HG03103 (cell line): ENCODE results near the gene IER5.
"Not testable (repeated sequence)": the region's sequence is repeated elsewhere in the genome, so short reads cannot be mapped to it uniquely, and the experiment has no call there.

Source experiments
- ATAC-seq: cut with Tn5 transposase; IDR thresholded peaks from one replicate; pipeline ENCODE4 v1.9.1; 2021; ENCODE audit warnings: low read depth; ENCODE audit not compliant: unreplicated experiment

IER5 gene

GRCh38 chr1:181113059-181113641 is 24.6 kb downstream of the IER5 start:
- no peak for ATAC-seq

GRCh38 chr1:181114574-181115367 is 26.3 kb downstream of the IER5 start:
- no peak for ATAC-seq

- no peak for ATAC-seq
Observed at GRCh38 chr1:181115368-181115684, 26.8 kb downstream of the IER5 start.

GRCh38 chr1:181115971-181116370 is 27.5 kb downstream of the IER5 start:
- ATAC-seq, result not testable (repeated sequence)

- no peak for ATAC-seq
Observed at GRCh38 chr1:181116819-181117390, 28.4 kb downstream of the IER5 start.

GRCh38 chr1:181117648-181118449 is 29.3 kb downstream of the IER5 start:
- no peak for ATAC-seq

- ATAC-seq, result no peak
Observed at GRCh38 chr1:181119093-181119989, 30.8 kb downstream of the IER5 start.

GRCh38 chr1:181120924-181121323 is 32.4 kb downstream of the IER5 start:
- ATAC-seq, result no peak

GRCh38 chr1:181121498-181121897 is 33.0 kb downstream of the IER5 start:
- ATAC-seq, result no peak

GRCh38 chr1:181122222-181122621 is 33.7 kb downstream of the IER5 start:
- no peak for ATAC-seq

GRCh38 chr1:181123173-181123572 is 34.7 kb downstream of the IER5 start:
- ATAC-seq, result no peak

GRCh38 chr1:181124291-181124751 is 35.8 kb downstream of the IER5 start:
- ATAC-seq, result no peak

GRCh38 chr1:181126289-181126688 is 37.8 kb downstream of the IER5 start:
- no peak for ATAC-seq

GRCh38 chr1:181126871-181127587 is 38.5 kb downstream of the IER5 start:
- no peak for ATAC-seq

- ATAC-seq, result no peak
Observed at GRCh38 chr1:181127898-181128453, 39.5 kb downstream of the IER5 start.

- ATAC-seq, result peak; percentile 30
Observed at GRCh38 chr1:181128592-181129497, 40.3 kb downstream of the IER5 start.

- no peak for ATAC-seq
Observed at GRCh38 chr1:181129771-181130606, 41.5 kb downstream of the IER5 start.
